Tongue (tissue), 2 donors: Measurements from ENCODE around the gene FAM90A26. TPM values are rescaled to one million over a fixed set of nuclear protein-coding genes. Genes with fewer than 3 reads are reported as not detected.
"Not testable (repeated sequence)": the region's sequence is repeated elsewhere in the genome, so short reads cannot be mapped to it uniquely, and the experiment has no call there.

ENCODE experiments used
- DNase-seq: peaks from one replicate; pipeline ENCODE4 v3.0.0-alpha.2; 2015
- total RNA-seq: library from RNA; depleted of rRNA; stranded (reverse); fragments of >200 nt; gene quantifications from one replicate; pipeline ENCODE4 v1.2.3, GENCODE V29; 2014

FAM90A26 gene
- not detected for total RNA-seq

- not testable (repeated sequence) for DNase-seq
Observed at GRCh38 chr4:9169791-9170459, at the start of gene FAM90A26. Gene FAM90A26 (plus strand): TSS chr4:9170409. CDS start chr4:9173173, 2,764 bp downstream.

GRCh38 chr4:9122711-9123110, 47.5 kb upstream of the FAM90A26 start:
- DNase-seq, result not testable (repeated sequence)

GRCh38 chr4:9123572-9124007, 46.6 kb upstream of the FAM90A26 start:
- peak; percentile 78 for DNase-seq

- DNase-seq, result not testable (repeated sequence)
Observed at GRCh38 chr4:9125601-9126161, 44.5 kb upstream of the FAM90A26 start.

GRCh38 chr4:9131420-9131819, 38.8 kb upstream of the FAM90A26 start:
- DNase-seq, result peak; percentile 25

GRCh38 chr4:9132849-9133248, 37.4 kb upstream of the FAM90A26 start:
- not testable (repeated sequence) for DNase-seq

- not testable (repeated sequence) for DNase-seq
Observed at GRCh38 chr4:9134011-9134410, 36.2 kb upstream of the FAM90A26 start.

- peak; percentile 85 for DNase-seq
Observed at GRCh38 chr4:9134556-9134955, 35.7 kb upstream of the FAM90A26 start.

- not testable (repeated sequence) for DNase-seq
Observed at GRCh38 chr4:9141050-9141449, 29.2 kb upstream of the FAM90A26 start.

GRCh38 chr4:9142786-9143185, 27.4 kb upstream of the FAM90A26 start:
- not testable (repeated sequence) for DNase-seq

- DNase-seq, result no peak
Observed at GRCh38 chr4:9143421-9144080, 26.7 kb upstream of the FAM90A26 start.

GRCh38 chr4:9146967-9147366, 23.2 kb upstream of the FAM90A26 start:
- no peak for DNase-seq

GRCh38 chr4:9147368-9147767, 22.8 kb upstream of the FAM90A26 start:
- DNase-seq, result not testable (repeated sequence)

- not testable (repeated sequence) for DNase-seq
Observed at GRCh38 chr4:9148611-9149409, 21.4 kb upstream of the FAM90A26 start.

- not testable (repeated sequence) for DNase-seq
Observed at GRCh38 chr4:9151809-9152179, 18.4 kb upstream of the FAM90A26 start.

GRCh38 chr4:9152180-9153007, 17.8 kb upstream of the FAM90A26 start:
- DNase-seq, result peak; percentile 97

- DNase-seq, result peak; percentile 99
Observed at GRCh38 chr4:9153008-9153570, 17.1 kb upstream of the FAM90A26 start.

- peak; percentile 28 for DNase-seq
Observed at GRCh38 chr4:9153571-9154157, 16.5 kb upstream of the FAM90A26 start.

GRCh38 chr4:9155101-9155886, 14.9 kb upstream of the FAM90A26 start:
- not testable (repeated sequence) for DNase-seq

- DNase-seq, result not testable (repeated sequence)
Observed at GRCh38 chr4:9158392-9158791, 11.8 kb upstream of the FAM90A26 start.
